Activated CD4-positive, alpha-beta T cell treated with anti-CD3 and anti-CD28 coated beads for 1 hour (primary cell): ENCODE measurements around the gene PPP1R3A.
"Not testable (repeated sequence)": the region's sequence is repeated elsewhere in the genome, so short reads cannot be mapped to it uniquely, and the experiment has no call there.

ENCODE experiments used
- DNase-seq: peaks from one replicate; pipeline ENCODE4 v3.0.0-alpha.2; 2020

Gene PPP1R3A

DNA sequence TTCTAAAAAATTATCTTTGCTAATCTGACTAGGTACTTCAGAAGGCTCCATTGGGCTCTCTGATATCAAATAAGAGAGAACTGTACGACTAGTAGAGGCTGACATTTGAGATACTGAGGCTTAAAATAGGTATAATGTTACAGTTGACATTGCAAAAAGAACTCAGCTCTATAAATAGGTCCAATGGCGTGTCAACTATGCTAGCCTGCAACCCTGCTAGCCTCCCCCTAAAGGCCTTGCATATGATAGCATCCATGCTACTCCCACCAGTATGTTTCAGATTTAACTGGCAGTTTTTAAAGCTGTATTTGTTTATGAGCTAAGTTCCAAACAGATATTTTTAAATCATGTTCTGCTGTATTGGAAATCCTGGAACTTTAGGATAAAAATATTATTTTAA lies at the start of gene PPP1R3A:
Gene PPP1R3A (minus strand): TSS at position 64 of the 400 bp plus-strand sequence. CDS start 13 bp downstream, at position 51.
- no peak for DNase-seq

DNA sequence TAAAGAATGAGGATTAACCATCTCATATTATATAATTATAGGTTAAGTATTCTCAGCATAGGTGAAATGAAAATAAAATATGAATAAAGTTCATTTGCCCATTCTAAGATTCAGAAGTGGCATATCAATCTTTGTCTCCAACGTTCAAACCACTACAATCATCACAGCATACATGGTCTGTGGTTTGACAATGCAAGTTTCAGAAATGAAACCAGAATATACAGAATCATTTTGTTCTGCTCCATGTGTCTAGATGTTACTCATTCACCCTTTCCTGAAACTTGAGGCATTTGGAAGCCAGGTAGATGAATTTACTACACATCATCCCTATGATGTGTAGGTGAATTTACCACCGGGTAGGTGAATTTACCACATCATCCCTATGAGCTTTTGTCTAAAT lies 44.5 kb upstream of the PPP1R3A start:
- DNase-seq: no peak

- no peak for DNase-seq
Observed at GRCh38 chr7:113959910-113960309, 41.1 kb upstream of the PPP1R3A start.

DNA sequence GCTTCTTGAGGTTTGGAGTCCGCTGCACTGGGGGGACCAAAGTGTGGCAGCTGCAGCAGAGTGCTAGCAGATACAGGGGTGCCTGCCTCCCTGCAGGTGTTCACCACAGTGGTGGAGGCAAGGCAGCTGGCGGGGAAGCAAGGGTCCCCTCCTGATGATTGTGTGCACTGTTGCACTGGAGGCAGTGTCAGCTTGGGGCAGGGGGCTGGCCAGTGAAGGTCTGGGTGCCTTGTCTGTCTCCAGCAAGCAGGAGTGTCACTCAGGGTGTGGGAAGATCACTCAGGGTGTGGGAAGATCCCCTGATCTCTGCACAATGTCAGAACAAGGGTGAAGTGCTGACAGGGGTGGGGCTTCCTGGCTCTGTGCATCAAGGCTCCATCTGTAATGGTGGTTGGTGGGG lies 36.3 kb upstream of the PPP1R3A start:
- DNase-seq: no peak

- no peak for DNase-seq
Observed at GRCh38 chr7:113953553-113953952, 34.7 kb upstream of the PPP1R3A start.

- no peak for DNase-seq
Observed at GRCh38 chr7:113945018-113945938, 26.5 kb upstream of the PPP1R3A start.

GRCh38 chr7:113936982-113937381 lies 18.2 kb upstream of the PPP1R3A start:
- no peak for DNase-seq

DNA sequence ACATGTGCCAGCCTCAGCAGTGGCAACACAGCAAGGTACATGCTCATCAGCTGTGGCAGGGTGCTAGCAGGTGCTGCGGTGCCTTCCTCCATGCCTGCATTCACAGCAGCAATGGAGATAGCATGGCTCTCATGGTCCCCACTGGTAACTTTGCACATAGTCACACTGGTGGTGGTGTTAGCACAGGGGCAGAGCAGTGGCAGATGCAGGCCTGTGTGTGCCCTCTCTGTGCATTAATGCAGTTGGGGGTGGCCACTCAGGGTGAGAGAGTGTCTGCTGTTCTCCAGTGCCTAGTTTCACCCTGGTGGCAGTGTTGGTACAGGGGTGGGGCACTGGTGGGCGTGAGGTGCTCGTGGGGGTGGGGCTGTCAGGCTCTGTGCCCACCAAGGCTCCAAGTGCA lies 17.7 kb upstream of the PPP1R3A start:
- DNase-seq: no peak

DNA sequence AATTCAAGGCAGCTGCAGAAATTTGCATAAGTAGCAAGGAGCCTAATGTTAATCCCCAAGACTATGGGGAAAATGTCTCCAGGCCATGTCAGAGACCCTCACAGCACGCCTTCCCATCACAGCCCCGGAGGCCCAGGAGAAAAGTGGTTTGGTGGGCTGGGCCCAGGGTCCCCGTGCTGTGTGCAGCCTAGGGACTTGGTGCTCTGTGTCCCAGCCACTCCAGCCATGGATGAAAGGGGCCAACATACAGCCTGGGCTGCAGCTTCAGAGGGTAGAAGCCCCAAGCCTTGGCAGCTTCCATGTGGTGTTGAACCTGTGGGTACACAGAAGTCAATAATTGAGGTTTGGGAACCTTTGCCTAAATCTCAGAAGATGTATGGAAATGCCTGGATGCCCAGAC lies 10.6 kb upstream of the PPP1R3A start:
- not testable (repeated sequence) for DNase-seq

- DNase-seq: no peak
Observed at GRCh38 chr7:113928112-113928511, 9.3 kb upstream of the PPP1R3A start.

DNA sequence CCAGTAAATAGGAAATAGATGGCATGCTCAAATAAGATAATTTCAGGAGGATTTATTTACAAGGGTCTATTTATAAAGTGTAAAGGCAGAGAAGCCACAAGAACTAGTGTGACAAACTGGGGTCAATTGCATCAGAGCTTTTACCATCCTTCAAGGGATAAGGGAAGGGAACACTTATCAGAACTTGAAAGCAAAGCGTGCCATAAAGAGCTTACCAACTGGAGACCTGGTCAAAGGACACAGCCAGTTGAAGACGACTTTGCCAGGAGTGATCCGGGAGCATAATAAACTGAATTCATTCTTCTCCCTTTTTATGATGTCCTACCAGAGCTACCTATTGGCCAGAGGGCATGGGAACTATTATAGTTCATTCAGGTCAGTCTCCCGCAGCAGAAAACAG lies 3.2 kb upstream of the PPP1R3A start:
- no peak for DNase-seq

DNA sequence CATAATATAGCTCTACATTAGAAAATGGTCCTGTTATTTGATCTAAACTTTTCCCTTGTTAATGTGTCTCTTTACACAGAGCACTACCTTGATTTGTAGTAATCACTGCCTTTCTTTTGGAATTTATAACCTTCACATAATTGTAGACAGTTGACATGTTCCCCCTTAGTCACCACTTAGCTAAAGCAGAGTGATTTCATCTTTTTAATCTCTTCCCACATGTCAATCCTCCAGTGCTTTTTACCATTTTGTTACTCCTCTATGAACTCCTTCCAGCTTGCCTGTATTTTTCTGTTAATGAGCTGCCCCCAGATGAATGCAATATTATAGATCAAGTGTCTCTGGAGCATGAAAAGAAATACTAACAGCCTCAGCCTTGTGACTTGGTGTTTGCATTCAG lies 2.6 kb upstream of the PPP1R3A start:
- no peak for DNase-seq

- no peak for DNase-seq
Observed at GRCh38 chr7:113917840-113918239, 969 bp downstream of the PPP1R3A start.

DNA sequence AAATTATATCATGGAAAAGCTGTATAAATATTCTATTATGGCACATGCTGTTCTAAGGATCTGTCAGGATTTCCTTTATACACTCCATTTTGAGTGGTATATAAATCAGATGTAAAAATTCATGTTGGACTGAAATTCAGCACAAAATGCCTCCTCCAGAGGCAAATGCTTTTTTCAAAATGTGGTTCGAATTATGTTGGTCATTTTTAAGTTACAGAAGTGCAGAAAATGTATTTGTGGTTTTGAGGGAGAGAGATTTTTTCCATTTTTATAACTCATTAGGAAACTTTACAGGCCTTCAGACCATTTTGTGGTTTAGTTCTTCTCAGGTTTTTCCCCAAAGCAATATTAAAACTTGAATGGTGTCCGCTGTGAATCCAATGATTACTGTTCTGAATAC lies 2.9 kb downstream of the PPP1R3A start:
- no peak for DNase-seq

DNA sequence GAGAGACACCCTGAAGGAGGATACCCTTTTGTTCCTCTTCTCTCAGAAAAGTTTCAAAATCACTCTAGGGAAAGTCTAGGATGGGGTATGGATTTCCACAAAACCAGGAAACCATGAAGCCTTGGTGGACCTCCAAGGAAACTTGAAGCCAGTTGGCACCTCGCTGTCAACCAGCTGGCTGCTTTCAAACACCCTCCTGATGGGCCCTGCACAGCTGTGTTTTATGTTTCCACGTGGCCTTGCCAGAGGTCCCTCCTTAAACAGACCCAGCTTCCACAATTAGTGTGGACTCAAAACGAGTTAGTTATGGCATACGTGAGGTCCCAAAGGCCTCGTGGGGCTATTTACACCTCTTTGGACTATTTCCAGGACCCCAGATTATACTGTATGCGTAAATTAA lies 5.9 kb downstream of the PPP1R3A start:
- DNase-seq: no peak

- DNase-seq: no peak
Observed at GRCh38 chr7:113907617-113908016, 11.2 kb downstream of the PPP1R3A start.

DNA sequence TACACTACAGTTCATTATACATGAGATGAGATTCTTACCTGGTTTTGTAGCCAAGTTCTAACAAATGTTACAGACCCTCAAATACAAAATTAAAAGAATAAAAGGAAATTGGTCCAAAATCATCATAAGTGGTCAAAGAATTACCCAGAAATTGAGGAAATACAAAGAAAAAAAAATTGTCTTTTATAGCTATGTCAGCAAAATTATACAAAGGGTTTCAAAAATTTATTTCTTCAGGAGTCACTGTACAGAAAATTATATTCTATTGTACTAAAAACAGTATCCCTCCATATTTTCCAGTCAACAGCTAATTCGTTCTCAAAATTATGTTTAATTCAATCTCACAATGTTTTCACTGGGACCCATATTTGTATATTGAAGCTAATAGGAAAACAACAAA lies 14.3 kb downstream of the PPP1R3A start:
- no peak for DNase-seq

GRCh38 chr7:113892818-113893217 lies 26.0 kb downstream of the PPP1R3A start:
- no peak for DNase-seq

DNA sequence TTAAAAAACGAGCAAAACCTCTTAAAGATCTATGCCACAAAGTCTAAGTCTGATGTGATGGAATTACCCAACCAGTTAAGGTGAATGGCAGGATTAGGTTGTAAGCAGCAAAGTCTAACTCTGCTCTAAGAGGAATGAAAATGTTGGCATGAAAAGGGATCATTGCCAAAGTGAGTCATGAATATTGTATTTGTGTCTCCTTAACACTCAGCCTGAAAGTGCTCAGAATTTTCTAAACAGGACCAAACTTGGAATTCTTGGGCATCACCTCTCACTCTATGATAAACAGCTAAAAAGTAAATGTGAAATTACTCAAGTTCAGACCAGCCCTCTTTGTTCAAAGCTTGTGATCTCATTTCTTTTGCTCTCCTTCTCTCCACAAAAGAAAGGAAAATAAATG lies 27.0 kb downstream of the PPP1R3A start:
- no peak for DNase-seq

DNA sequence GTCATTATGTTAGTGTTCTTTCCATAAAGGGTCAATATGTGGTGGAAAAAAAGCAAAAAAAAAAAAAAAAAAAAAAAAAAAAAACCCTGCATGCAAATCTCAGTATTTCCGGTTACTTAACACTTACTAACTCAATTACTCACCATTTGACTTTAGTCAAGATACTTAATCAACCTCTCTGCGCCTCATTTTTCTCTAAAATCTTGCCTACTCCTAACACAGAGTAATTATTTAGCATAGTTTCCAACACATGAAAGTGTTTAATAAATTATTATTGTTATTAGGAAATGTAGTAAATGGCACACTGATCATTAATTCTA lies 27.8 kb downstream of the PPP1R3A start:
- no peak for DNase-seq

DNA sequence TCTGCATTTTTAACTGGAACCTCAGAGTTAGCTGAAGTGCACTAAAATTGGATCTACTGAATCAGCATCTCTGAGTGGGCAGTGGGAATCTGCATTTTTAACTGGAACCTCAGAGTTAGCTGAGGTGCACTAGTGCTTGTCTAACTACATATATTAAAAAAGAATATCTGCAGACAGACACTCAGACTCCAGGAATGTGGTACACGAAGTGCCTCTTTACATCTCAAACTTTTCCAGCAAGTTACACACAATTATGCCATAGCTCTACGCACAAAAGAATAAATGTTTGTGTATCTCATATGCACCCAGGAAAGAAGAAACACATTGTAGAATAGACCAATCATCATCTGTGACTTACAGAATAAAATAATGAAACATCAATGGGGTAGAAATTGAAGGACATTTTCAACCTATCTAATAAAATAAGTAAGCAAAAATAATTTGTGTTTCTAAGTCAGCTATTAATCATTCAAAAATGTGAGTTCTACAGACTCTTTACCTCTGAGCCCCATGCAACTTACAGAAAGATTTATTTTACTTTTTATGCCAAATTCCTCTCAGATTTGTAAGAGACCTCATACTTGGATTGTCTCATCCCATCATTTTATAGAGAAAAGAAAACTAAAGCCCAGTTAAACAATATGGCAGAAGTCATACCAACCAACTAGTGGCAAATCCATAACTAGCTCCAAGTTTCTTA lies 28.3 kb downstream of the PPP1R3A start:
- DNase-seq: no peak

- DNase-seq: no peak
Observed at GRCh38 chr7:113883096-113883495, 35.7 kb downstream of the PPP1R3A start.

DNA sequence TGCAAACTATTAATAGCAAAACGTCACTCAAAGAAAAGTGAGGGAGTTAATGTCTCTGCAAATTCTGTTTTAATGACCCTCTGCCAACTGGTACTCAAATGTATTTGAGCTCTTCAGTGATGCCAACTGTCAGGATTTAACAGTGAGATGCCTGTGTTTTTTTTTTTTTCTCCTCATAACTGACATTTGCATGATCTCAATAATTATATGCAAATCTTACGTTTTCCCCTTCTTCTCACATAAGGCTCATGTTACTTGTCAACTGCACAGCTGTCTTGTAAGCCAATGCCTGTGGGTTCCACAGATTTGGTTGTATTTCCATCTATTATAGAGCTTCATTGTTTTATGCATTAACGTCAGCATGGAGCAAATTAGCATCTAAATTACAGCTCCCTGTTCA lies 38.2 kb downstream of the PPP1R3A start:
- no peak for DNase-seq

GRCh38 chr7:113878394-113878992 lies 40.3 kb downstream of the PPP1R3A start:
- no peak for DNase-seq
